IMR-90 (cell line): Measurements from ENCODE around the gene MTNR1B. TPM values are rescaled to one million over a fixed set of nuclear protein-coding genes. Genes with fewer than 3 reads are reported as not detected.

Experiments
- ATAC-seq: fragments of 200-7000 bp; cut with Tn5 transposase; 2 replicates; pipeline ENCODE4 v1.9.1; 2020; ENCODE audit warnings: low read depth, mild to moderate bottlenecking, moderate library complexity
- BruUV-seq: library from RNA; stranded (reverse); fragments of 400-500 nt; replicated peaks from 2 replicates; lab custom pipeline; 2021; lab: Mats Ljungman, UMichigan
- CTCF ChIA-PET: fragments of 300-600 bp; formaldehyde crosslinking; extraction: SDS; loops from one replicate; lab custom pipeline; 2021; ENCODE audit warnings: antibody characterized with exemption; lab: Yijun Ruan, JAX
- POLR2A ChIA-PET: fragments of 300-600 bp; sonication (Branson Sonifier 250); formaldehyde crosslinking; loops from one replicate; lab custom pipeline; 2022; ENCODE audit warnings: antibody characterized with exemption; ENCODE audit not compliant: unreplicated experiment; lab: Charles Lee
- DNase-seq: peaks from one replicate; pipeline ENCODE4 v3.0.0; 2013
- H2AFZ ChIP-seq: replicated peaks from 2 replicates; pipeline ENCODE3; 2013; ENCODE audit warnings: low read length, mild to moderate bottlenecking; ENCODE audit not compliant: poor library complexity
- H2AK5ac ChIP-seq: 2 replicates; pipeline ENCODE4 v1.6.1; 2013; ENCODE audit warnings: low read depth, low read length, inconsistent platforms
- H2AK9ac ChIP-seq: replicated peaks from 2 replicates; pipeline ENCODE3; 2013; ENCODE audit warnings: mild to moderate bottlenecking, low read depth, low read length, moderate library complexity; ENCODE audit not compliant: poor library complexity
- H2BK120ac ChIP-seq: 2 replicates; pipeline ENCODE4 v1.6.1; 2013; ENCODE audit warnings: low read depth, low read length, inconsistent platforms
- H2BK15ac ChIP-seq: 3 replicates; pipeline ENCODE4 v1.6.1; 2013; ENCODE audit warnings: low read depth, low read length, inconsistent platforms
- H2BK20ac ChIP-seq: 2 replicates; pipeline ENCODE4 v1.6.1; 2013; ENCODE audit warnings: low read depth, mild to moderate bottlenecking, inconsistent platforms, low read length, moderate library complexity
- H2BK5ac ChIP-seq: 2 replicates; pipeline ENCODE4 v1.6.1; 2013; ENCODE audit warnings: mild to moderate bottlenecking, low read depth, low read length, inconsistent platforms; ENCODE audit not compliant: poor library complexity, severe bottlenecking
- H3K14ac ChIP-seq: replicated peaks from 2 replicates; pipeline ENCODE4 v1.6.1; 2013; ENCODE audit warnings: low read depth, low read length, inconsistent platforms
- H3K18ac ChIP-seq: 2 replicates; pipeline ENCODE4 v1.6.1; 2013; ENCODE audit warnings: low read depth, low read length, control low read depth
- H3K23ac ChIP-seq: 2 replicates; pipeline ENCODE4 v1.6.1; 2013; ENCODE audit warnings: low read depth, low read length, inconsistent platforms
- H3K27ac ChIP-seq: 2 replicates; pipeline ENCODE4 v1.5.1; 2013; ENCODE audit warnings: mild to moderate bottlenecking, control low read depth, low read length; ENCODE audit not compliant: insufficient read depth
- H3K27me3 ChIP-seq: 2 replicates; pipeline ENCODE4 v1.6.1; 2013; ENCODE audit warnings: low read length; ENCODE audit not compliant: control insufficient read depth, insufficient read depth
- H3K36me3 ChIP-seq: 2 replicates; pipeline ENCODE4 v1.6.1; 2013; ENCODE audit warnings: low read length, mixed read lengths; ENCODE audit not compliant: control insufficient read depth, insufficient read depth
- H3K4ac ChIP-seq: 2 replicates; pipeline ENCODE4 v1.6.1; 2013; ENCODE audit warnings: low read depth, low read length, inconsistent platforms
- H3K4me1 ChIP-seq: 2 replicates; pipeline ENCODE4 v1.6.1; 2013; ENCODE audit warnings: low read length, mixed read lengths; ENCODE audit not compliant: control insufficient read depth, insufficient read depth
- H3K4me2 ChIP-seq: 2 replicates; pipeline ENCODE4 v1.6.1; 2013; ENCODE audit warnings: low read depth, mild to moderate bottlenecking, control low read depth, low read length, moderate library complexity
- H3K4me3 ChIP-seq: 2 replicates; pipeline ENCODE4 v1.5.1; 2013; ENCODE audit warnings: low read depth, mild to moderate bottlenecking, control low read depth, low read length, moderate library complexity; ENCODE audit not compliant: insufficient read depth
- H3K56ac ChIP-seq: 2 replicates; pipeline ENCODE4 v1.6.1; 2013; ENCODE audit warnings: low read length, inconsistent platforms; ENCODE audit not compliant: insufficient read depth; ENCODE audit errors: extremely low read depth
- H3K79me1 ChIP-seq, 2 experiments: 2 replicates each; pipeline ENCODE4 v1.6.1; 2013; ENCODE audit warnings: low read length in 2 of 2, inconsistent platforms in 1 of 2, low read depth in 1 of 2
- H3K9ac ChIP-seq: 2 replicates; pipeline ENCODE4 v1.6.1; 2013; ENCODE audit warnings: low read depth, low read length, control low read depth
- H3K9me1 ChIP-seq: 2 replicates; pipeline ENCODE4 v1.6.1; 2013; ENCODE audit warnings: low read length, inconsistent platforms; ENCODE audit not compliant: insufficient read depth
- H3K9me3 ChIP-seq: 2 replicates; pipeline ENCODE4 v1.6.1; 2013; ENCODE audit warnings: low read length; ENCODE audit not compliant: control insufficient read depth, insufficient read depth
- H4K20me1 ChIP-seq: 2 replicates; pipeline ENCODE4 v1.6.1; 2013; ENCODE audit warnings: low read length, inconsistent platforms; ENCODE audit not compliant: insufficient read depth
- H4K5ac ChIP-seq: 2 replicates; pipeline ENCODE4 v1.6.1; 2013; ENCODE audit warnings: mild to moderate bottlenecking, low read depth, low read length, control low read depth
- H4K8ac ChIP-seq, 2 experiments: 2 replicates each; pipeline ENCODE4 v1.6.1; 2013; ENCODE audit warnings: low read depth in 2 of 2, low read length in 2 of 2, control low read depth in 1 of 2, inconsistent platforms in 1 of 2
- H4K91ac ChIP-seq: 2 replicates; pipeline ENCODE4 v1.6.1; 2013; ENCODE audit warnings: low read depth, low read length, inconsistent platforms; ENCODE audit not compliant: insufficient read depth
- CHD1 ChIP-seq: IDR thresholded peaks from 2 replicates; pipeline ENCODE4 v1.6.1; 2012; ENCODE audit warnings: low read depth, low read length, improper control_type of control experiment
- ELK1 ChIP-seq: fragments of 150-350 bp; IDR thresholded peaks from 2 replicates; pipeline ENCODE4 v1.6.1; 2016; ENCODE audit warnings: low read depth, mild to moderate bottlenecking, low read length, moderate library complexity, borderline replicate concordance
- FOS ChIP-seq: fragments of 150-350 bp; IDR thresholded peaks from 2 replicates; pipeline ENCODE4 v1.6.1; 2016; ENCODE audit warnings: low read depth, low read length
- NFE2L2 ChIP-seq: fragments of 150-350 bp; IDR thresholded peaks from 2 replicates; pipeline ENCODE4 v1.6.1; 2016; ENCODE audit warnings: low read depth, mild to moderate bottlenecking, low read length
- POLR2A ChIP-seq: IDR thresholded peaks from 2 replicates; pipeline ENCODE4 v1.6.1; 2012; ENCODE audit warnings: mild to moderate bottlenecking, low read depth, low read length
- RCOR1 ChIP-seq: IDR thresholded peaks from 2 replicates; pipeline ENCODE4 v1.6.1; 2012; ENCODE audit warnings: mild to moderate bottlenecking, low read length, improper control_type of control experiment; ENCODE audit not compliant: insufficient replicate concordance
- RFX5 ChIP-seq: IDR thresholded peaks from 2 replicates; pipeline ENCODE4 v1.8.0; 2012; ENCODE audit warnings: low read depth, mild to moderate bottlenecking, low read length, moderate library complexity
- USF2 ChIP-seq: fragments of 150-350 bp; IDR thresholded peaks from 2 replicates; pipeline ENCODE4 v1.6.1; 2017; ENCODE audit warnings: mild to moderate bottlenecking, antibody characterized with exemption, low read length, low read depth
- WGBS, 2 experiments: methylation state at CpG; one replicate each; pipeline versions ENCODE4 v1.1.5 to v1.1.7; 2013; ENCODE audit warnings: missing lambda C conversion rate in 2 of 2; ENCODE audit not compliant: insufficient read length in 1 of 2; ENCODE audit errors: extremely low coverage in 2 of 2; 5-methylcytosine and 5-hydroxymethylcytosine counted together
- dilution Hi-C: fragments of 300-500 bp; cut with HindIII; formaldehyde crosslinking; loops from one replicate; pipeline ENCODE4 v1.14.3; 2018; ENCODE audit warnings: low sequenced_read_pairs; ENCODE audit not compliant: unreplicated experiment
- in situ Hi-C: fragments of 300-500 bp; cut with MboI; formaldehyde crosslinking; loops from 3 replicates; pipeline ENCODE4 v1.14.3; 2019; ENCODE audit warnings: low sequenced_read_pairs, inconsistent platforms, mixed read lengths
- intact Hi-C: fragments of 100-400 bp; cut with micrococcal nuclease; formaldehyde crosslinking; loops from 2 replicates; pipeline ENCODE4 v1.10.0; 2022
- polyA plus RNA-seq, 3 experiments: library from polyadenylated mRNA; depleted of rRNA; stranded (reverse); fragments of >200 nt; gene quantifications; 2 replicates each; pipeline ENCODE4 v1.2.3, GENCODE V29; 2012; ENCODE audit warnings: low replicate concordance in 1 of 3
- total RNA-seq: library from RNA; depleted of rRNA; stranded (reverse); fragments of >200 nt; gene quantifications from 2 replicates; pipeline ENCODE4 v1.2.3, GENCODE V29; 2012

MTNR1B gene
- total and polyA plus RNA-seq, 2 of the 4 experiments (the other 2 are of a cell fraction), result under 0.01 to 0.07 TPM

GRCh38 chr11:92981508-92982043, 12.1 kb downstream of the MTNR1B start:
- Histone ChIP-seq H3K4me1 (peaks cover 5% of the 10 kb centered on the region), H3K9ac (no peak overlapping the region), H3K9me1 (peaks cover 6% of the 10 kb centered on the region), H3K14ac (no peak overlapping the region), H2AK9ac (no peak overlapping the region), H3K79me1 (no peaks in the 10 kb centered on the region), H3K27ac (no peak overlapping the region), H3K4me3 (no peak overlapping the region), H4K20me1 (no peaks in the 10 kb centered on the region), H2AFZ (no peak overlapping the region), H4K91ac (no peak overlapping the region), H2BK120ac (no peak overlapping the region; the same call in 1 of the 2 replicates), H2BK20ac (no peak overlapping the region), H3K9me3 (no peaks in the 10 kb centered on the region), H3K27me3 (no peaks in the 10 kb centered on the region), H4K8ac (no peak overlapping the region), H3K4me2 (no peak overlapping the region), H2BK15ac (no peak overlapping the region), H3K23ac (no peak overlapping the region), H3K36me3 (no peaks in the 10 kb centered on the region), H2AK5ac (peak overlapping the region; percentile 9; the same call in 1 of the 2 replicates), H4K5ac (no peak overlapping the region), H3K18ac (no peak overlapping the region), H2BK5ac (no peak overlapping the region), H3K4ac (no peak overlapping the region), H3K56ac (no peak overlapping the region)
- in situ Hi-C loops (no loop called here), dilution Hi-C loops (no loop called here), intact Hi-C loops (no loop called here)
- ATAC-seq (no peak), DNase-seq (no peak)
- ChIA-PET POLR2A (no interaction called here), CTCF (no interaction called here)
- TF ChIP-seq FOS (no peak), RFX5 (no peak), NFE2L2 (no peak), USF2 (no peak), RCOR1 (no peak), ELK1 (no peak), POLR2A (no peak), CHD1 (no peak)
- WGBS, 2 experiments, result 94% methylated on average over 7 of the region's 24 CpGs; no CpG with 5 or more reads in 1 of the 2 experiments
- BruUV-seq, result no TSS peak
